GM23248 (cell line): ENCODE data around the gene MYO5A. TPM values are rescaled to one million over a fixed set of nuclear protein-coding genes. Genes with fewer than 3 reads are reported as not detected.

Experiments
- DNase-seq: peaks from one replicate; pipeline ENCODE4 v3.0.0-alpha.2; 2015
- H2AFZ ChIP-seq: fragments of 200-600 bp; sonication (generic); 2 replicates; pipeline ENCODE4 v1.6.1; 2016; ENCODE audit warnings: antibody characterized with exemption
- H3F3A ChIP-seq: fragments of 200-600 bp; sonication (generic); 2 replicates; pipeline ENCODE4 v1.6.1; 2016; ENCODE audit warnings: mild to moderate bottlenecking, antibody characterized with exemption, mixed run types; ENCODE audit not compliant: insufficient read depth
- H3K27ac ChIP-seq: fragments of 200-600 bp; sonication (generic); 2 replicates; pipeline ENCODE4 v1.5.1; 2016; ENCODE audit warnings: mild to moderate bottlenecking
- H3K27me3 ChIP-seq: fragments of 200-600 bp; sonication (generic); replicated peaks from 2 replicates; pipeline ENCODE4 v1.6.1; 2016; ENCODE audit warnings: mild to moderate bottlenecking; ENCODE audit not compliant: insufficient read depth
- H3K36me3 ChIP-seq: fragments of 200-600 bp; sonication (generic); 2 replicates; pipeline ENCODE4 v1.6.1; 2016; ENCODE audit warnings: low read depth, mild to moderate bottlenecking
- H3K4me1 ChIP-seq: fragments of 200-600 bp; sonication (generic); 2 replicates; pipeline ENCODE4 v1.6.1; 2016; ENCODE audit warnings: mild to moderate bottlenecking; ENCODE audit not compliant: insufficient read depth
- H3K4me2 ChIP-seq: fragments of 200-600 bp; sonication (generic); one replicate; pipeline ENCODE4 v1.6.1; 2016; ENCODE audit warnings: mild to moderate bottlenecking; ENCODE audit not compliant: unreplicated experiment
- H3K4me3 ChIP-seq: fragments of 200-600 bp; sonication (generic); 2 replicates; pipeline ENCODE4 v1.5.1; 2016; ENCODE audit warnings: mild to moderate bottlenecking
- H3K79me2 ChIP-seq: fragments of 200-600 bp; sonication (generic); 2 replicates; pipeline ENCODE4 v1.6.1; 2016; ENCODE audit warnings: mild to moderate bottlenecking; ENCODE audit not compliant: insufficient read depth
- H3K9ac ChIP-seq: fragments of 200-600 bp; sonication (generic); 2 replicates; pipeline ENCODE4 v1.6.1; 2016; ENCODE audit warnings: mild to moderate bottlenecking
- H3K9me2 ChIP-seq: fragments of 200-600 bp; sonication (generic); 2 replicates; pipeline ENCODE4 v1.6.1; 2016; ENCODE audit warnings: mixed run types, mild to moderate bottlenecking, moderate library complexity; ENCODE audit not compliant: insufficient read depth
- H3K9me3 ChIP-seq: fragments of 200-600 bp; sonication (generic); one replicate; pipeline ENCODE4 v1.6.1; 2017; ENCODE audit warnings: low read depth
- H4K20me1 ChIP-seq: fragments of 200-600 bp; sonication (generic); 2 replicates; pipeline ENCODE4 v1.6.0; 2016; ENCODE audit not compliant: insufficient read depth
- EZH2 ChIP-seq: fragments of 200-600 bp; sonication (generic); IDR thresholded peaks from 2 replicates; pipeline ENCODE4 v1.6.1; 2018; ENCODE audit warnings: antibody characterized with exemption, mild to moderate bottlenecking; ENCODE audit not compliant: insufficient read depth, poor library complexity, severe bottlenecking
- EZH2phosphoT487 ChIP-seq: fragments of 200-600 bp; sonication (generic); IDR thresholded peaks from 2 replicates; pipeline ENCODE4 v1.6.1; 2018; ENCODE audit warnings: antibody characterized with exemption, moderate library complexity, mild to moderate bottlenecking, low read depth; ENCODE audit not compliant: insufficient read depth
- WGBS, 2 experiments: methylation state at CpG; one replicate each; pipeline ENCODE4 v1.1.6; 2015 to 2017; ENCODE audit warnings: low lambda C conversion rate in 2 of 2, low coverage in 1 of 2; ENCODE audit errors: missing lambda C conversion rate in 2 of 2; 5-methylcytosine and 5-hydroxymethylcytosine counted together
- in situ Hi-C: fragments of 300-500 bp; cut with MboI; formaldehyde crosslinking; loops from 2 replicates; pipeline ENCODE4 v1.15.0; 2020
- polyA plus RNA-seq: library from polyadenylated mRNA; unstranded; fragments of >200 nt; fragmentation: Nextera tagmentation; extraction: Ambion mirVana; gene quantifications from 2 replicates; pipeline ENCODE4 v1.2.1, GENCODE V29; 2016
- total RNA-seq: library from RNA; depleted of rRNA; stranded (reverse); fragments of >200 nt; shearing (Covaris generic); gene quantifications from 2 replicates; pipeline ENCODE4 v1.2.3, GENCODE V29; 2014

MYO5A gene
- total and polyA plus RNA-seq, 2 experiments from 2014 or later: 12.1 to 33.3 TPM

DNA sequence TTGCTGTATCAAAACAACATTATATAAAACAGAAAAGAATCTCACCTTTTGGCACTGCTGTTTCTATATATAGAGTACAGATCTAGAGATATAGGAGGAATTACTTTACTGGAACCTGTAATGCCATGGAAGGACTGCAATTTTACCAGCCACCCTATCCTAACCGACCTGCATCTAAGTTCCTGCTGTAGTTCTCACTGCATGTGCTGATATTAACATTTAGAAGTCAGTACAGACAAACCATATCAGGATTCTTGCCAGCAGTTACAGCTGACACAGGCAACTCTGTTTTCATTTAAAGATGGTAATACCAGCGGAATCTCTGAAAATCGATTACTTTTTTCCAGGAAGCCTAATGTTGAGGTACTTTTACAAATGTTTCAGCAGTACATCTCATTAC is 159.7 kb downstream of the MYO5A start:
- in situ Hi-C loops: no loop called here
- Histone ChIP-seq H3K27me3 (no peaks in the 10 kb centered on the region), H3K9me3 (no peaks in the 10 kb centered on the region), H3K4me3 (no peak overlapping the region), H3K27ac (no peak overlapping the region), H3K4me1 (no peaks in the 10 kb centered on the region), H3F3A (peaks cover 9% of the 10 kb centered on the region; the same call in 1 of the 2 replicates), H3K9ac (no peak overlapping the region), H2AFZ (no peak overlapping the region), H3K9me2 (no peaks in the 10 kb centered on the region), H4K20me1 (0 out of 2 replicates have a peak, but pooled peaks cover 4% of the 10 kb centered on the region), H3K79me2 (no peaks in the 10 kb centered on the region), H3K36me3 (peaks cover 28% of the 10 kb centered on the region; the same call in 1 of the 2 replicates), H3K4me2 (no peak overlapping the region)
- DNase-seq: no peak
- WGBS, 2 experiments: 96 to 98% methylated on average over 3 of the region's 3 CpGs
- TF ChIP-seq EZH2: no peak
- no peak for TF ChIP-seq EZH2phosphoT487

GRCh38 chr15:52368402-52368801 is 160.3 kb downstream of the MYO5A start:
- H3K27me3 ChIP-seq: no peaks in the 10 kb centered on the region
- H3K79me2 ChIP-seq: no peaks in the 10 kb centered on the region
- no peaks in the 10 kb centered on the region for H3K4me1 ChIP-seq
- H3K36me3 ChIP-seq: peaks cover 27% of the 10 kb centered on the region
- no peaks in the 10 kb centered on the region for H3K9me3 ChIP-seq
- H3F3A ChIP-seq: peaks cover 12% of the 10 kb centered on the region
- H3K4me3 ChIP-seq: no peak overlapping the region
- no peak overlapping the region for H3K4me2 ChIP-seq
- no peaks in the 10 kb centered on the region for H3K9me2 ChIP-seq
- 91 to 93% methylated on average over 3 of the region's 3 CpGs for WGBS, 2 experiments
- in situ Hi-C loops: no loop called here
- H3K27ac ChIP-seq: no peak overlapping the region
- TF ChIP-seq EZH2: no peak
- no peak for TF ChIP-seq EZH2phosphoT487
- 0 out of 2 replicates have a peak, but pooled peaks cover 4% of the 10 kb centered on the region for H4K20me1 ChIP-seq
- no peak overlapping the region for H2AFZ ChIP-seq
- no peak for DNase-seq
- no peak overlapping the region for H3K9ac ChIP-seq

DNA sequence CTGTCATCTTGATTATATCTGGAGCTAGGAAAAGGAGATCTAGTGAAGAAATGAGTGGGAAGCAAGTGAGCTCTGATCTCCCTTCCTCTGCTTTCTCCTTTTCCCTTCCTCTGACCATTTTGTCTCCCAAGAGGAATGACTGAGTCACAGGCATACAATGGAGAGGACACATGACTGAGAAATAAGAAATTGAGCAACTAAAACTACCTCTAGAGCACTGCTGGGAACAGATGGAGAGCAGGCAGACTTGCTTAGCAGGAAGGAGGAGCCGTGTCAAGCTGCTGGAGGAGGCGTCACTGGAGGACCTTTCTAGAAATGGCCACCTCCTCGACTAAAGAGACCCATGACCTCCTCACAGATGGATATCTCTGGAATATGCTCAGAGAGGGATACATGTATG is 166.2 kb downstream of the MYO5A start:
- H4K20me1 ChIP-seq: no peaks in the 10 kb centered on the region
- in situ Hi-C loops: no loop called here
- peak; percentile 92 for DNase-seq
- H3K9me2 ChIP-seq: no peaks in the 10 kb centered on the region
- H3K36me3 ChIP-seq: peaks cover 17% of the 10 kb centered on the region
- H2AFZ ChIP-seq: 0 out of 2 replicates have a peak overlapping the region, but pooled peaks have one; percentile 3
- H3K4me2 ChIP-seq: peak overlapping the region; percentile 33
- no peaks in the 10 kb centered on the region for H3K27me3 ChIP-seq
- peak overlapping the region; percentile 57 for H3K27ac ChIP-seq
- peaks cover 20% of the 10 kb centered on the region for H3F3A ChIP-seq
- H3K79me2 ChIP-seq: no peaks in the 10 kb centered on the region
- no peak overlapping the region for H3K4me3 ChIP-seq
- TF ChIP-seq EZH2: no peak
- TF ChIP-seq EZH2phosphoT487: no peak
- H3K9me3 ChIP-seq: no peaks in the 10 kb centered on the region
- peaks cover 19% of the 10 kb centered on the region for H3K4me1 ChIP-seq
- 44 to 56% methylated on average over 3 of the region's 3 CpGs for WGBS, 2 experiments
- H3K9ac ChIP-seq: peak overlapping the region; percentile 23; the same call in 1 of the 2 replicates

GRCh38 chr15:52361975-52362494 is 166.6 kb downstream of the MYO5A start:
- H3K27me3 ChIP-seq: no peaks in the 10 kb centered on the region
- no peaks in the 10 kb centered on the region for H4K20me1 ChIP-seq
- H3F3A ChIP-seq: peaks cover 20% of the 10 kb centered on the region
- H3K4me3 ChIP-seq: no peak overlapping the region
- in situ Hi-C loops: no loop called here
- H3K27ac ChIP-seq: peak overlapping the region; percentile 57
- no peak overlapping the region for H2AFZ ChIP-seq
- H3K4me1 ChIP-seq: peaks cover 19% of the 10 kb centered on the region
- no peak for DNase-seq
- WGBS, 2 experiments: 87 to 88% methylated on average over 4 of the region's 4 CpGs
- peak overlapping the region; percentile 23; the same call in 1 of the 2 replicates for H3K9ac ChIP-seq
- H3K79me2 ChIP-seq: no peaks in the 10 kb centered on the region
- peaks cover 17% of the 10 kb centered on the region for H3K36me3 ChIP-seq
- TF ChIP-seq EZH2phosphoT487: no peak
- TF ChIP-seq EZH2: no peak
- H3K9me3 ChIP-seq: no peaks in the 10 kb centered on the region
- H3K9me2 ChIP-seq: no peaks in the 10 kb centered on the region
- peak overlapping the region; percentile 9 for H3K4me2 ChIP-seq
